Measurements from ENCODE around the gene ANKRD44.
"Not testable (repeated sequence)": the region's sequence is repeated elsewhere in the genome, so short reads cannot be mapped to it uniquely, and the experiment has no call there.

The ANKRD44 gene

DNA sequence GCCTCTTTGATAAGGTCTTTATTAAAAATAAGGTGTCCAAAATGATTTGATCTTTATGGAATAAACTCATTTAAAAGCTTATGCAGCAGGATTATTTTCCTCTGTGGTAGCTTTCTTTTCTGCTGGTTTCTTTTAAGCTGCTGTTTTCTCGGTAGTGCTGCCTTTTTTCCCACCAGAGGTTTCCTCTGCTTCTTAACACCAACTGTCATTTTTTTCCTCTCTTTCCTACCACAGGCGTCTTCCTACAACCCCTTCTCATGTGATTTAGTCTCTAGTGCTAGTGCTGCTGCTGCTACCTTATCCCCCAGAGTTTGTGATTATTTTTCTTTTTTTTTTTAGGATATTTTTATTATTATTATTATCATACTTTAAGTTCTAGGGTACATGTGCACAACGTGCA is 281.9 kb downstream of the ANKRD44 start:
- no peaks in the 10 kb centered on the region for H3K27me3 ChIP-seq (replicated peaks)
- H3K36me3 ChIP-seq (replicated peaks): no peaks in the 10 kb centered on the region
- no peak for DNase-seq
- in situ Hi-C loops (cut with HindIII; ENCODE audit: low pct_ligation_motif_present, low sequenced_read_pairs): no loop called here
- no peak overlapping the region for H3K4me3 ChIP-seq (ENCODE audit: low read depth, low read length)
- H3K27ac ChIP-seq: peak overlapping the region; percentile 30
- no peak for TF ChIP-seq CTCF (IDR thresholded peaks at IDR 0.05; ENCODE audit: low read depth, low read length, missing control alignments)

DNA sequence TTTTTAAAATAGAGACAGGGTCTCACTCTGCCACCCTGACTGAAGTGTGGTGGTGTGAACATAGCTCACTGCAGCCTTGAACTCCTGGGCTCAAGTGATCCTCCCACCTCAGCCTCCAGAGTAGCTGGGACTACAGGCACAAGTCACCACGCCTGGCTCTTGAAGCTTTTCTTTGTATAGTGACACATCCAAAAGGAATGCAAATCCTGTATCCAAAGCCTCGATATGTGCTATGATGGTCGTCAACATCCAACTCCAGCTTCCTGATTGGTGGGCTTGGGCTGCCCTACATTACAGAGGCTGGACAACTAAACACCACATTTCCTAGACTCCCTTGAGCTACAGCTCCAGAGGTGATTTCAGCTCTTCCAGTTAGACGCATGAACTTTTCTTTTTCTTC is 282.4 kb downstream of the ANKRD44 start:
- Histone ChIP-seq H3K27me3 (replicated peaks) (no peaks in the 10 kb centered on the region), H3K4me3 (ENCODE audit: low read depth, low read length) (no peak overlapping the region), H3K36me3 (replicated peaks) (no peaks in the 10 kb centered on the region), H3K27ac (peak overlapping the region; percentile 30)
- in situ Hi-C loops (cut with HindIII; ENCODE audit: low pct_ligation_motif_present, low sequenced_read_pairs): no loop called here
- peak; percentile 96 for DNase-seq
- no peak for TF ChIP-seq CTCF (IDR thresholded peaks at IDR 0.05; ENCODE audit: low read depth, low read length, missing control alignments)

DNA sequence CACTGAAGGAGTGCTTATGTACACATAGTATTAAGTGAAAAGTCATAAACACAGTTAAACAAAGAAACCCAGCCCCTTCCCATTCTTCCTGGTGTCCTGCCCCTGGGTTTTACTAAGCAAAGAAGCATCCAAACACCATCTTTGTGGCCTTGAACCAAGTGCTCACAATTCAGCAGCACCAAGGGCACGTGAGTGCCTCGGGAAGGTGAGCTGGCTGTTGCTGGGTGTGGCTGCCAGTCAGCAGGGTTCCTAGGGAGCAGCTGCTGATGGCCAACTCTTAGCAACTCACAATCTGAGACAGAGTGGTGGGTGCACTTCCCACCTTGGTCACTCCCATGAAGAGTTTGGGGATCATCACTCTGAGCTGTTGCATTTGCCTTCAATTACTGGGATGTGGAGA is 286.4 kb downstream of the ANKRD44 start:
- H3K27ac ChIP-seq: no peak overlapping the region
- in situ Hi-C loops (cut with HindIII; ENCODE audit: low pct_ligation_motif_present, low sequenced_read_pairs): no loop called here
- H3K27me3 ChIP-seq (replicated peaks): no peaks in the 10 kb centered on the region
- no peak overlapping the region for H3K4me3 ChIP-seq (ENCODE audit: low read depth, low read length)
- no peak for TF ChIP-seq CTCF (IDR thresholded peaks at IDR 0.05; ENCODE audit: low read depth, low read length, missing control alignments)
- DNase-seq: no peak
- no peaks in the 10 kb centered on the region for H3K36me3 ChIP-seq (replicated peaks)

DNA sequence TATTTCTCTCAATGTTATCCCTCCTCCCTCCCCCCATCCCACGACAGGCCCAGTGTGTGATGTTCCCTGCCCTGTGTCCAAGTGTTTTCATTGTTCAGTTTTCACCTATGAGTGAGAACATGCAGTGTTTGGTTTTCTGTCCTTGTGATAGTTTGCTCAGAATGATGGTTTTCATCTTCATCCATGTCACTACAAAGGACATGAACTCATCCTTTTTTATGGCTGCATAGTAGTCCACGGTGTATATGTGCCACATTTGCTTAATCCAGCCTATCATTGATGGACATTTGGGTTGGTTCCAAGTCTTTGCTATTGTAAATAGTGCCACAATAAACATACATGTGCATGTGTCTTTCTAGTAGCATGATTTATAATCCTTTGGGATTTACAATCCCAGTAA is 289.7 kb downstream of the ANKRD44 start:
- H3K27ac ChIP-seq; in situ Hi-C loops (cut with HindIII; ENCODE audit: low pct_ligation_motif_present, low sequenced_read_pairs); H3K36me3 ChIP-seq (replicated peaks); H3K4me3 ChIP-seq (ENCODE audit: low read depth, low read length); DNase-seq; H3K27me3 ChIP-seq (replicated peaks): not testable (repeated sequence)

GRCh38 chr2:197013098-197013497 is 297.5 kb downstream of the ANKRD44 start:
- TF ChIP-seq CTCF (IDR thresholded peaks at IDR 0.05; ENCODE audit: low read depth, low read length, missing control alignments): no peak
- DNase-seq: no peak
- H3K4me3 ChIP-seq (ENCODE audit: low read depth, low read length): no peak overlapping the region
- no peak overlapping the region for H3K27ac ChIP-seq
- in situ Hi-C loops (cut with HindIII; ENCODE audit: low pct_ligation_motif_present, low sequenced_read_pairs): no loop called here
- H3K27me3 ChIP-seq (replicated peaks): no peaks in the 10 kb centered on the region
- H3K36me3 ChIP-seq (replicated peaks): no peaks in the 10 kb centered on the region

- H3K36me3 ChIP-seq (replicated peaks): no peaks in the 10 kb centered on the region
- TF ChIP-seq CTCF (IDR thresholded peaks at IDR 0.05; ENCODE audit: low read depth, low read length, missing control alignments): peak; percentile 90
- H3K4me3 ChIP-seq (ENCODE audit: low read depth, low read length): no peak overlapping the region
- no peaks in the 10 kb centered on the region for H3K27me3 ChIP-seq (replicated peaks)
- peak; percentile 27 for DNase-seq
- H3K27ac ChIP-seq: no peak overlapping the region
- in situ Hi-C loops (cut with HindIII; ENCODE audit: low pct_ligation_motif_present, low sequenced_read_pairs): no loop called here
Observed at GRCh38 chr2:197011801-197012641, 298.6 kb downstream of the ANKRD44 start.

All from brain microvascular endothelial cell (primary cell).